Activated naive CD4-positive, alpha-beta T cell treated with anti-CD3 and anti-CD28 coated beads, Interleukin-2, amount 50 U/mL, for 24 hours (primary cell): ENCODE measurements around the gene ACTA2.

Experiments used
- H3K27ac Mint-ChIP-seq: one replicate; pipeline ENCODE4 v1.8.0; 2021; ENCODE audit warnings: mild to moderate bottlenecking, mixed read lengths
- H3K27me3 Mint-ChIP-seq: one replicate; pipeline ENCODE4 v1.8.0; 2021; ENCODE audit warnings: mixed read lengths
- H3K36me3 Mint-ChIP-seq: one replicate; pipeline ENCODE4 v1.8.0; 2021; ENCODE audit warnings: mixed read lengths
- H3K4me1 Mint-ChIP-seq: one replicate; pipeline ENCODE4 v1.8.0; 2021; ENCODE audit warnings: mixed read lengths
- H3K4me3 Mint-ChIP-seq: one replicate; pipeline ENCODE4 v1.8.0; 2021; ENCODE audit warnings: mild to moderate bottlenecking, mixed read lengths
- H3K9me3 Mint-ChIP-seq: one replicate; pipeline ENCODE4 v1.8.0; 2021; ENCODE audit warnings: mixed read lengths

Gene ACTA2

DNA sequence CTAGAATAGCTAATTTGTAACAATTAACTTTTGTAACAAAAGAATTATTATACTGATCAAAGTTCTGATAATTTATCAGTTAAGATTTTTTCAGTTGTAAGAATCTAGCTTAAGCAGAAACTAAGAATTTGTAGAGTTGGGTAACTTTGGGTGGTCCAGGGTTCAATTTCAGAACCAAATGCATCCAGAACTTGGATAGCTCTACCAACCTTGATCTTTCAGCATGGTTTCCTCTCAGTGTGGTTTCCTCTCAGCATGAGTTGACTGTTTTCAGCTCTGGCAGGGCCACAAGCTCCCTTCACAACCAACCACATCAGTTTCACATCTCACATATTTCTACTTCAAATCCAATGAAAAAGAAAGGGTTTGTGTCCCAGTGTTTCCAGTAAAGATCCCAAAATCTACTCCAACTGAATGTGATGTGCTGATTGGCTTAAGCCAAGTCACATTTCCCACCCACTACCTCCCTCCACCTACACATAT is 34.7 kb upstream of the ACTA2 start:
- no peak overlapping the region for H3K27ac Mint-ChIP-seq
- H3K36me3 Mint-ChIP-seq: no peaks in the 10 kb centered on the region
- peaks cover 60% of the 10 kb centered on the region for H3K4me1 Mint-ChIP-seq
- peaks cover 5% of the 10 kb centered on the region for H3K9me3 Mint-ChIP-seq
- no peaks in the 10 kb centered on the region for H3K27me3 Mint-ChIP-seq
- no peak overlapping the region for H3K4me3 Mint-ChIP-seq

DNA sequence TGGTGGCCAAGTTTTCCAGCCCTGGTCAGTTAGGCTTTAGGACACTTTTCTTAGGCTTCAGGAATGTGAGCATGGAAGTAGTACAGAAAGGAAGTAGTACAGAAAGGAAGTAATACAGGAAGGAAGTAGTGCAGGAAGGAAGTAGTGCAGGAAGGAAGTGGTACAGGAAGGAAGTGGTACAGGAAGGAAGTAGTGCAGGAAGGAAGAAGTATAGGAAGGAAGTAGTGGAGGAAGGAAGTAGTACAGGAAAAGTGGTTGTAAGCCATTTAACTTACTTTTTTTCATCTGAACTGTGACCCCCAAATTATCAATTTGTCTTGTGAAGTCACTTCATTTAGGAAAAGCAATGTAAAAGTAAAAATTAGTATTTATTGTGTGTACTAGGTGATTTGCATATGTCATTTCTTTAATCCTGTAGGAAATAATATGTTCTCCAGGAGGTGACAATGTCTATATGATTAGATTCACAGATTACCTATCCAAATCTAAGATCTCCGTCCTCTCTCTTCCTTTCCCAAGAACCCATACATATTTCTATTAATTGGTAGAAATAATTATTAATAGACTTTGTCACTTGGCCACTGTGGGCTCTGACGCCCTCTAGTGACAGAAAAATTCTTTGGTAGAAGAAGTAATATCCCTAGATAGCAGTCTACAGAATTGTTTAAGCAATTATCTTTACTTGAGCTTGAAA is 34.1 kb upstream of the ACTA2 start:
- Mint-ChIP-seq H3K9me3 (peaks cover 5% of the 10 kb centered on the region), H3K27me3 (no peaks in the 10 kb centered on the region), H3K4me1 (peaks cover 54% of the 10 kb centered on the region), H3K36me3 (no peaks in the 10 kb centered on the region), H3K4me3 (no peak overlapping the region), H3K27ac (peak overlapping the region; percentile 43)

DNA sequence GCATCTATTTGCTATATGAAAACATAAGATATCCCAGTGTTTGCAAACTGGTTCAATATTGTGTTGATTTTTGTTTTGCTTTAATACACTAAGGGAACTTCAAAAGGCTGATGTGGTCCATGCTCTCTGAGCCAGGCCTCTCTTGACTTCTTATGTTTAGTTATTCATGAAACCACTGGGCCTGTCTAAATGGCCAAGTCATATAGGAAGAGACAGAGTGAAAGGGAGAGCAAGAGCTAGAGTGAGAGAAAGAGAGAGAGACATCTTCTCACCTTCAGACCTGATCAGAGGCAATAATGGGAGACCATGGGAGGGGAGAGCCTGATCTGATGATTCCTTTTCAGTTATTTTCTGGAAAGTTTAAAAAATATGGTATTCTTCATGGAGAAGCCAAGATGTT is 32.0 kb upstream of the ACTA2 start:
- Mint-ChIP-seq H3K27ac (peak overlapping the region; percentile 38), H3K4me1 (peaks cover 38% of the 10 kb centered on the region), H3K4me3 (no peak overlapping the region), H3K9me3 (peaks cover 5% of the 10 kb centered on the region), H3K36me3 (no peaks in the 10 kb centered on the region), H3K27me3 (no peaks in the 10 kb centered on the region)

DNA sequence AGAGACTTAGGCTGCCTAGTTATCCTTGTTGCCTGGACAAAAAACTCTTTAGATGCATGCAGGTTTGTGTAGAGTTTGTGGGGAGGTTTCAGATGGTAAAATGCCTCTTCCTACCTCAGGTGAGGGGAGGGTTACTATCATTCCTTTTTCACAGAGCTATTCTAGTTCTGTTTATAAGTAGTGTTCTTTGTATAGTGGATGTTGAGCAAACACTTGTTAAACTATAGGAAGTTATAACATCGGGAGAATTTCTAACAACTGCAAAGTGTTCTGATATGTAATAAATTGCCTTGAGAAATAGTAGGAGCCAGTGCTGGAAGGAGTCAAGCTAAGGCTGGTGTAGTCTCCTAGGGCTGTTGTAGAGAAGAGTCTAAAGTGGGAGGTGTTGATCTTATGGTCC is 31.4 kb upstream of the ACTA2 start:
- no peaks in the 10 kb centered on the region for H3K36me3 Mint-ChIP-seq
- no peak overlapping the region for H3K27ac Mint-ChIP-seq
- H3K4me1 Mint-ChIP-seq: peaks cover 32% of the 10 kb centered on the region
- H3K4me3 Mint-ChIP-seq: no peak overlapping the region
- peaks cover 5% of the 10 kb centered on the region for H3K9me3 Mint-ChIP-seq
- H3K27me3 Mint-ChIP-seq: no peaks in the 10 kb centered on the region

DNA sequence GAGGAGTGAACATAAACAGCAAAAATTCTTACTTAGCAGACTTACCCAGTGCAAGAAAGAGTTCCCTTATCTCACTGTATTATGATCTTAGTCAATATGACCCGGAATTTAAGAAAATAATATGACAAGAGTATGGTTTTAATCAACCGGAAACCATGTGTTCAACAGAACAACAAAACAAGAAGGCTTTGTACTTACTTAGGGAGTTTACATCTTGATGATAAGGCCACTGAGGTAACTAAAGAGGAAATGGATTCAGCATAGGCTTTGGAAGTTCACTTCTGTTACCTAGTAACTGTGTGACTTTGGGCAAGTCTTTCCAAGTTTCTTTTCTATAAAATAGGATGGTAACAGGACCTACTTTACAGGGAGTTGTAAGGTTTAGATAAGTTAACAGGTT is 30.6 kb upstream of the ACTA2 start:
- H3K27ac Mint-ChIP-seq: no peak overlapping the region
- H3K27me3 Mint-ChIP-seq: no peaks in the 10 kb centered on the region
- no peak overlapping the region for H3K4me3 Mint-ChIP-seq
- no peaks in the 10 kb centered on the region for H3K36me3 Mint-ChIP-seq
- H3K4me1 Mint-ChIP-seq: peaks cover 27% of the 10 kb centered on the region
- H3K9me3 Mint-ChIP-seq: peaks cover 5% of the 10 kb centered on the region

DNA sequence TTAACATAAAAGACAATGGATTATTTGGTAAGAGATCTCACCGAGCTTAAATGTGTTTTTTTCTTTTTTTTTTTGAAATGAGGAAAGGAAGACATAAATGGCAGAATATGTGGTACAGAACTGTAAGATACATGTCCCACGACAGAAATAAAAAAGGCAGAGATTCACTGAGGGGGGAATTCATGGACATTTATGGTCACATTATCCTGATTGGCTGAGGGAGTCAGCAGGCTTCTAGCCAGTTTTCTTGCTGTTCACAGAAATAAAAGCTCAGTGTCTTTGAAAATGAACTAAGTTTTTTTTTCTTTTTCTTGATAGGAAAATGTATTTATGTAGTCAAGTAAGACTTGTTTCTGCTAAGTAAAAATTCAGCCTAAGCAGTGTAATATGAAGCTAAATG is 29.8 kb upstream of the ACTA2 start:
- Mint-ChIP-seq H3K4me1 (peaks cover 19% of the 10 kb centered on the region), H3K4me3 (no peak overlapping the region), H3K27me3 (no peaks in the 10 kb centered on the region), H3K36me3 (no peaks in the 10 kb centered on the region), H3K27ac (no peak overlapping the region), H3K9me3 (peaks cover 5% of the 10 kb centered on the region)

DNA sequence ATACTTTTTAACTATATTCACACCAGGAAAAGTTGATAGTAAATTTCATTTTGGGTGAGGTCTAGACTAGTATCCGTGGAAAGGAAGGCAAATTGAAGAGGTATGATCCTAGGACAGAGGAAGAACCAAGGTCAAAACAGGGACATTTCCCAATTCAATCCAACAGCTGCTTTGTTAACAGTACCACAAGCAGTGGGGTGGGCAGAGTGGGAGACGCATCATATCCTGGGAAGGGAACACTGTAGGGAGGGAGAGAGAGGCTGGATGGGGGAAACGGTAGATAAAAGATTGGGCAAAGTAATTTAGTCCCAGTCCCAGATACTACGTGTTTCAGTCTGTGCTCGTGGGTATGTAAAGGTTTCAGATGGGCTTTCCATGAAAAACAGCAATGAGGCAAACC is 28.9 kb upstream of the ACTA2 start:
- Mint-ChIP-seq H3K9me3 (peaks cover 2% of the 10 kb centered on the region), H3K27ac (no peak overlapping the region), H3K4me1 (peaks cover 14% of the 10 kb centered on the region), H3K27me3 (no peaks in the 10 kb centered on the region), H3K36me3 (no peaks in the 10 kb centered on the region), H3K4me3 (no peak overlapping the region)

DNA sequence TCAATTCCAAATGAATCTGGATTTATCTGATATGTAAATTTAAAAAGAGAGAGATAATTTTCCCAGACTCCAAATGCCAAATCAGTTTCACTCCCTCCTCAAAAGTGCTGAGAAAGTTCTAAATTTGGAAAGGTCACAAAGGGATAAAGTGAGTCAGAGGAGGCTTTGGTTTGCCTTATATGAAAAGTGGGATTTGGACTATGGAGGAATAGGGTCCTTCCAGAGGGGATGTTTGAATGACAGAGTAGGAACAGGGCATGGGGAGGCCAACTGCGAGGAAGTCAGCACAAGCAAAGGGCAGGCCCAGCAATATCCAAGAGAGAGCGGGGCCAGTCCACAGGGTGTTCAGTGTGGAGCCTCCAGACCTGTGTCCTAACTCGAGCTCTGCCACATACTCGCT is 28.2 kb upstream of the ACTA2 start:
- H3K27me3 Mint-ChIP-seq: no peaks in the 10 kb centered on the region
- no peak overlapping the region for H3K4me3 Mint-ChIP-seq
- no peaks in the 10 kb centered on the region for H3K9me3 Mint-ChIP-seq
- peaks cover 14% of the 10 kb centered on the region for H3K4me1 Mint-ChIP-seq
- H3K27ac Mint-ChIP-seq: no peak overlapping the region
- no peaks in the 10 kb centered on the region for H3K36me3 Mint-ChIP-seq

DNA sequence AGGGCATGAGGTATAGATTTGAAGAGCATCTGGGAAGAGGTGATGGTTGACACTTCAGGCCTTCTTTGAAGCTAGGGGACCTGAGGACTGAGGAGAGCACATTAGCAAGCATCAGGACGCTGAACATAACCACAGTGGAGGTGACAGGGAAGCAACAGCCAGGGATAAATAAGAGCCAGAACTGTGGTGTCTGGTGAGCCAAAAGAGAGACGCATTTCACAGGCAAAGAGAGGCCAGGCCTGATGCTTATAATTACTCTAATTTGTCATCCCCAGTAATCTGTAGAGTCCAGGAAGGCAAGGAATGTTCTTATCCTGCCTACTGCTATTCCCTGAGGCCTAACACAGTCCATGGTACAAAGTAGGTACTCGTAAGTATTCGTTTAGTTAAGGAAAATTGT is 27.7 kb upstream of the ACTA2 start:
- Mint-ChIP-seq H3K27me3 (no peaks in the 10 kb centered on the region), H3K4me3 (no peak overlapping the region), H3K9me3 (no peaks in the 10 kb centered on the region), H3K36me3 (no peaks in the 10 kb centered on the region), H3K4me1 (peaks cover 20% of the 10 kb centered on the region), H3K27ac (no peak overlapping the region)

DNA sequence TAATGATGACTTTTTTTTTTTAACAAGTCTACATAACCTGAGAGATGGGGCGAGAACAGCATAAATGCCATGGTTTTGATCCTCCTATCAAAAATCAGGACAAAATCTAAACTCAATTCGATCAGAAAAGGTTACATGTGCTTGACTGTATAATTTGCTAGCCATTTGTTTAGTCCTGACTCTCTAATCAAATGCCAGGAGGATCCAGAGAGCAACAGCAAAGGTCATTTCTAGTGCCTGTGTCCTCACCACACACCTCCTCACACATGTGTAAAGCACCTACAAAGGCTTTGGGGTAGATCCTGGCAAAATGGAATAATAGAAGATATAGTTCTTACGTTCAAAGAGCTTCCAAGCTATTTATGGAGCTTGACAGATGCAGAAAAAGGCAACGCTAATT is 27.0 kb upstream of the ACTA2 start:
- Mint-ChIP-seq H3K36me3 (no peaks in the 10 kb centered on the region), H3K4me3 (no peak overlapping the region), H3K9me3 (no peaks in the 10 kb centered on the region), H3K27me3 (no peaks in the 10 kb centered on the region), H3K4me1 (peaks cover 25% of the 10 kb centered on the region), H3K27ac (no peak overlapping the region)

DNA sequence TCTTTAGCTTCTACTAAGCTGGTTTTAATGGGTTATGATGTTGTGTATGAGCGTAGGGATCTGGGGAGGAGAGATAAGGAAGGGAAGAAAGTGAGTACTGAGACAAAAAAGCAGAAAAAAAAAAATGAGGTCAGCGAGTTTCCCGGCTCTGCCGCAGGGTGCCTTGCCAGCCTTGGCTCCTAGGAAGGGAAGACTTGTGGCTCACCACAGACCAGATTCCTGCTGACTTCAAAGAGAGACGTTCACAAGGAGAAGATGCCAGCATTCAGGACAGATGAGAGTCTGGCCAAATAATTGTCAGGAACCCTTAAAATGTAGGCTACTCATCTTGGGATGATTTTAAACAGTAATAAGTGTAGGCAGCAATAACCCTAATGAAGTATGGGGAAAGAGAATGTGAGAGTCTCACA is 26.6 kb upstream of the ACTA2 start:
- Mint-ChIP-seq H3K27me3 (no peaks in the 10 kb centered on the region), H3K4me1 (peaks cover 22% of the 10 kb centered on the region), H3K36me3 (no peaks in the 10 kb centered on the region), H3K4me3 (no peak overlapping the region), H3K9me3 (no peaks in the 10 kb centered on the region), H3K27ac (no peak overlapping the region)

DNA sequence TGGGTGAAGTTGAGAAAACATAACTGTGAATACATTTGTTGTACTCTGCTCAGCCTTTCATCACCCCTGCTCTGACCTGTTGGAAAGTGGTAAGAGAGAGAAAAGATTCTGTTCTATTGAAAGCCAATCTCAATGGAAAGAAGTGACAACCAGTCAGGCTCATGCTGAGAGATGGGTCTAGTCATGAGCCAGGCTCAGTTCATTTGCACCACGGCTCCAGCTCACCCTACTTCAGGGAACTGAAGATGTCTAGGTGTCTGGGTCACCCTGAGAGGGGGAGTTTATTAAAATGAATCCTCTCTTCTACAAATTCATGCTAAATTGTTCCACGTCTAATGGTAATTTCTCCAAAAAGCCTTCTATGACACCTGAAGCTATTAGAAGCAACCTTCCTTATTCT is 25.9 kb upstream of the ACTA2 start:
- Mint-ChIP-seq H3K27me3 (no peaks in the 10 kb centered on the region), H3K27ac (no peak overlapping the region), H3K9me3 (no peaks in the 10 kb centered on the region), H3K36me3 (no peaks in the 10 kb centered on the region), H3K4me1 (peaks cover 17% of the 10 kb centered on the region), H3K4me3 (no peak overlapping the region)

DNA sequence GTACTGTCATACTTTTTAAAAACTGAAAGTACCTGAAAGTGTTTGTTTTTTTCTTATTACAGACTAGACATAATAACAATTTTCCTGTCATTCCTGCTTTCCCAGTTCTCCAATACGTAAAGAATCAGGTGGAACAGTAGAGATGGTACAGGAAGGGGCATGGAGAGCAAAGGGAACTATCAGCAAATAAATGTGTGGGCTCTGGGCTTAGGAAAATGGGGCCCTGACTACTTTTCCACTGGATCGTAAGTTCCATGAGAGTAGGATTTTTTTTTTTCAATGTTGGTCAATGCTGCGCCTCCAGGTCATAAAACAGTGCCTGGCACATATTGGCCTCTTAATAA is 22.8 kb upstream of the ACTA2 start:
- H3K9me3 Mint-ChIP-seq: no peaks in the 10 kb centered on the region
- peak overlapping the region; percentile 99 for H3K27ac Mint-ChIP-seq
- peak overlapping the region; percentile 98 for H3K4me3 Mint-ChIP-seq
- no peaks in the 10 kb centered on the region for H3K27me3 Mint-ChIP-seq
- peaks cover 17% of the 10 kb centered on the region for H3K4me1 Mint-ChIP-seq
- H3K36me3 Mint-ChIP-seq: no peaks in the 10 kb centered on the region

DNA sequence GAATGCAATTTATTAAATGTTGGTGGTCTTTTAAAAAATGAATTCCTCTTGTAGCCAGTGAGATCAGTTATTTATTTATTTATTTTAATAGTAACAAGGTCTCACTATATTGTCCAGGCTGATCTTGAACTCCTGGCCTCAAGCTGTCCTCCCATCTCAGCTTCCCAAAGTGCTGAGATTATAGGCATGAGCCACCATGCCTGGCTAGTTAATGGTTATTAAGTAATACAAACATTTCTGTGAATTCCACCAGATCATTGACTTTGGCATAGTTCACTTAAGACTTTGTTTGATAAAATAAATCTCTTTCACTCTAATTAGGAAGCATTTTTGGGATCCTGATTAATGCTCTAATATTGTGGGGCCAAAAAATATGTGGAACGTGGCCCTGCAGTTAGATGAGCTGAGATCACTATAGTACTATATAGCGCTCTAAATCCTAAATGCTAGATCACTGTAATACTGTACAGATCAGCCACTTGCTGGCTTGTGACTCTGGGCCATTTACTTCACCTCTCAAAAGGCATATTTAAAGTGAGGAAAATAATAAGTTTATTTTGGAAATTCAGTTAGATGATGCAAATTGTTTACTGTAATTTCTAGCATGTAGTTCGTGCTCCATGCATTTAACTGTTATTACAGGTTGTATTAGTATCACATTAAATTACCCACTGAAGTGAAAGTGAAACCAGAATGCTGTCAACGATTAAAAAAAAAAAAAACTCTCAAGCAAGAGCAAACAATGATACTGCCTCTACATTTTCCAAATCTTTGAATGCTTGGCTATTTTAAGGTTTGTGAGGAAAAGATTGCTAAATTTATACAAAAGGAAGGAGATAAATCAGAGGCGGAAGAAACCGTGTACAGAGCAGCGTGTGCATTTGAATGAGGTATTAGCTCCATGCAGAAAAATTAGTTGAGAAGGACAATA is 22.1 kb upstream of the ACTA2 start:
- H3K4me3 Mint-ChIP-seq: peak overlapping the region; percentile 98
- H3K36me3 Mint-ChIP-seq: no peaks in the 10 kb centered on the region
- H3K4me1 Mint-ChIP-seq: peaks cover 17% of the 10 kb centered on the region
- H3K27me3 Mint-ChIP-seq: no peaks in the 10 kb centered on the region
- H3K9me3 Mint-ChIP-seq: no peaks in the 10 kb centered on the region
- H3K27ac Mint-ChIP-seq: peak overlapping the region; percentile 99

DNA sequence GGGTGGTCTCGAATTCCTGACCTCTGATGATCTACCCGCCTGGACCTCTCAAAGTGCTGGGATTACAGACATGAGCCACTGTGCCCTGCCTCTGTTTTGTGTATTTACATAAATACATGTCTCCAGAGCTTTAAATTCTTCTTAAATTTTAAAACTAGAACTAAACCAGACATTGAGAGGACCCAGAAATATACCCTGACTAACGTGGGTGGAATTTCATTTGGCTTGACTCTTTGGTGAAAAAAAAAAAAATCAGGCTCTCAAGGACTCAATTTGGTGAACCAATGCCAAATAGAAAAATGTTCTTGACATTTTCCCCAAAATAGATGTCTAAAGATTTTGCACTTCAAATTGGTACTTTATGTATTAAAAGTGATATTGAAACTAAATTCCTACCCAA is 21.4 kb upstream of the ACTA2 start:
- Mint-ChIP-seq H3K27me3 (no peaks in the 10 kb centered on the region), H3K36me3 (no peaks in the 10 kb centered on the region), H3K4me1 (peaks cover 17% of the 10 kb centered on the region), H3K9me3 (no peaks in the 10 kb centered on the region), H3K27ac (no peak overlapping the region), H3K4me3 (no peak overlapping the region)
